B cell (primary cell): ENCODE data around the gene WDR87. TPM values are rescaled to one million over a fixed set of nuclear protein-coding genes. Genes with fewer than 3 reads are reported as not detected.

Experiments used
- ATAC-seq: fragments of 200-7000 bp; cut with Tn5 transposase; one replicate; pipeline ENCODE4 v1.10.0; 2021; ENCODE audit warnings: low read depth, mild to moderate bottlenecking, moderate number of reproducible peaks, moderate library complexity
- CTCF ChIA-PET: fragments of 350-600 bp; sonication (Branson Sonifier 250); formaldehyde crosslinking; loops from one replicate; lab custom pipeline; 2021; ENCODE audit warnings: antibody characterized with exemption, inconsistent platforms; lab: Charles Lee
- POLR2A ChIA-PET: fragments of 350-600 bp; sonication (Branson Sonifier 250); formaldehyde crosslinking; loops from one replicate; lab custom pipeline; 2021; ENCODE audit warnings: antibody characterized with exemption; lab: Charles Lee
- DNase-seq: peaks from one replicate; pipeline ENCODE4 v3.0.0; 2013
- H2AFZ ChIP-seq: 2 replicates; pipeline ENCODE4 v1.6.1; 2012; ENCODE audit warnings: mild to moderate bottlenecking, low read depth, low read length; ENCODE audit not compliant: insufficient read depth, poor library complexity, severe bottlenecking
- H3K27ac ChIP-seq, 2 donors: 1 replicate in 1 of 2; 2 replicates in 1 of 2; pipeline ENCODE4 v1.5.1; 2012 to 2013; ENCODE audit warnings: low read length in 2 of 2, mild to moderate bottlenecking in 2 of 2, moderate library complexity in 1 of 2
- H3K27me3 ChIP-seq, 4 experiments: fragments of 200-600 bp in 1 of 4; sonication (generic) in 1 of 4; replicated peaks in 1 of 4; 1 replicate in 2 of 4; 2 replicates in 2 of 4; pipeline versions ENCODE4 v1.6.1 to v1.7.0; 2013 to 2016; ENCODE audit warnings: low read length in 3 of 4, mild to moderate bottlenecking in 2 of 4, mixed read lengths in 1 of 4, moderate library complexity in 1 of 4; ENCODE audit not compliant: insufficient read depth in 4 of 4, control insufficient read depth in 3 of 4; ENCODE audit errors: control extremely low read depth in 1 of 4
- H3K36me3 ChIP-seq, 2 experiments: replicated peaks in 1 of 2; 1 replicate in 1 of 2; 2 replicates in 1 of 2; pipeline versions ENCODE4 v1.6.1 to v1.7.1; 2013; ENCODE audit warnings: low read length in 1 of 2; ENCODE audit not compliant: insufficient read depth in 2 of 2, control insufficient read depth in 1 of 2; ENCODE audit errors: control extremely low read depth in 1 of 2, extremely low read depth in 1 of 2
- H3K4me1 ChIP-seq, 2 donors: fragments of 200-600 bp in 1 of 2; sonication (generic) in 1 of 2; 1 replicate in 1 of 2; 2 replicates in 1 of 2; pipeline versions ENCODE4 v1.5.1 to v1.6.1; 2013 to 2017; ENCODE audit warnings: low read length in 2 of 2; ENCODE audit not compliant: control insufficient read depth in 2 of 2, insufficient read depth in 2 of 2
- H3K4me2 ChIP-seq: replicated peaks from 2 replicates; pipeline ENCODE3; 2012; ENCODE audit warnings: mild to moderate bottlenecking, low read depth, low read length; ENCODE audit not compliant: poor library complexity, severe bottlenecking
- H3K4me3 ChIP-seq, 5 experiments: fragments of 200-600 bp in 1 of 5; sonication (generic) in 1 of 5; 1 replicate in 3 of 5; 2 replicates in 2 of 5; pipeline versions ENCODE4 v1.5.1 to v1.7.0; 2011 to 2016; ENCODE audit warnings: low read length in 4 of 5, mild to moderate bottlenecking in 4 of 5, low read depth in 2 of 5, control low read depth in 1 of 5, moderate library complexity in 1 of 5; ENCODE audit not compliant: insufficient read depth in 1 of 5; ENCODE audit errors: control extremely low read depth in 1 of 5, extremely low read depth in 1 of 5
- H3K79me2 ChIP-seq: fragments of 200-600 bp; sonication (generic); one replicate; pipeline ENCODE4 v1.6.0; 2016; ENCODE audit warnings: low read length; ENCODE audit not compliant: control insufficient read depth, insufficient read depth
- H3K9ac ChIP-seq: fragments of 200-600 bp; sonication (generic); 2 replicates; pipeline ENCODE4 v1.6.1; 2017; ENCODE audit warnings: mild to moderate bottlenecking, low read length, moderate library complexity
- H3K9me3 ChIP-seq, 3 donors: one replicate each; pipeline versions ENCODE4 v1.6.1 to v1.7.1; 2013; ENCODE audit warnings: low read length in 2 of 3; ENCODE audit not compliant: control insufficient read depth in 2 of 3, insufficient read depth in 1 of 3; ENCODE audit errors: control extremely low read depth in 1 of 3
- H4K20me1 ChIP-seq: 2 replicates; pipeline ENCODE4 v1.6.0; 2012; ENCODE audit warnings: mild to moderate bottlenecking, low read length; ENCODE audit not compliant: insufficient read depth, control insufficient read depth, poor library complexity, severe bottlenecking
- H3K27ac Mint-ChIP-seq: one replicate; pipeline ENCODE4 v1.8.0; 2021; ENCODE audit warnings: mixed read lengths
- H3K27me3 Mint-ChIP-seq: one replicate; pipeline ENCODE4 v1.8.0; 2021; ENCODE audit warnings: mixed read lengths
- H3K4me1 Mint-ChIP-seq: one replicate; pipeline ENCODE4 v1.8.0; 2021; ENCODE audit warnings: mixed read lengths
- H3K4me3 Mint-ChIP-seq: one replicate; pipeline ENCODE4 v1.8.0; 2021; ENCODE audit warnings: mixed read lengths
- H3K9me3 Mint-ChIP-seq: one replicate; pipeline ENCODE4 v1.8.0; 2022; ENCODE audit warnings: mixed read lengths; ENCODE audit not compliant: insufficient read depth
- CTCF ChIP-seq: fragments of 200-600 bp; IDR thresholded peaks from one replicate; pipeline ENCODE4 v1.8.0; 2022; ENCODE audit warnings: antibody characterized with exemption, mild to moderate bottlenecking
- EZH2 ChIP-seq: IDR thresholded peaks from 2 replicates; pipeline ENCODE4 v1.6.1; 2012; ENCODE audit warnings: borderline replicate concordance, low read depth, mild to moderate bottlenecking, moderate library complexity, low read length; ENCODE audit not compliant: insufficient read depth, poor library complexity, severe bottlenecking
- WGBS: methylation state at CpG from one replicate; pipeline ENCODE4 v1.1.5; 2013; ENCODE audit warnings: missing lambda C conversion rate; ENCODE audit not compliant: insufficient coverage; 5-methylcytosine and 5-hydroxymethylcytosine counted together
- intact Hi-C: fragments of 100-400 bp; cut with micrococcal nuclease; formaldehyde crosslinking; loops from one replicate; pipeline ENCODE4 v1.10.0; 2022
- polyA plus RNA-seq: library from polyadenylated mRNA; depleted of rRNA; stranded (reverse); fragments of >200 nt; gene quantifications from 2 replicates; pipeline ENCODE4 v1.2.3, GENCODE V29; 2012
- total RNA-seq, 2 donors: library from RNA; stranded (reverse); fragments of 120-200 nt in 1 of 2; gene quantifications; 1 replicate in 1 of 2; 2 replicates in 1 of 2; pipeline versions ENCODE4 v1.2.3 to v1.2.4, GENCODE V29; 2013 to 2022

Gene WDR87
- total and polyA plus RNA-seq, 2 donors (not counting 1 experiment from before 2014, with no cell fraction given): not detected

GRCh38 chr19:37932985-37933936 lies 26.9 kb upstream of the WDR87 start:
- ChIA-PET POLR2A (interaction anchor here (0.6 to 2.1 kb wide), 9 partner anchors 12 to 428 kb away, joined by 3 to 11 read pairs (median 4); partner anchors contain the start of gene WDR87), CTCF (interaction anchor here (0.6 to 4.1 kb wide), 9 partner anchors 11 to 202 kb away, joined by 3 to 28 read pairs (median 4); partner anchors contain the start of genes SIPA1L3 and WDR87)
- Histone ChIP-seq H2AFZ (peak overlapping the region; percentile 67), H3K27me3 (no peaks in the 10 kb centered on the region), H3K9me3 (peaks cover 2 to 9% (median 7%) of the 10 kb centered on the region in 3 donors), H3K4me1 (peaks cover 82 to 91% of the 10 kb centered on the region in 2 donors), H3K36me3 (peaks cover 7 to 30% of the 10 kb centered on the region in 2 experiments), H3K79me2 (peaks cover 97% of the 10 kb centered on the region), H3K4me2 (peak overlapping the region; percentile 75), H3K9ac (peak overlapping the region; percentile 62), H3K4me3 (peak overlapping the region; percentile 25 to 63 (median 55)), H4K20me1 (no peaks in the 10 kb centered on the region), H3K27ac (peak overlapping the region; percentile 78 to 85)
- H3K4me1 Mint-ChIP-seq: peaks cover 88% of the 10 kb centered on the region
- WGBS: 63% methylated on average over 12 of the region's 12 CpGs
- H3K4me3 Mint-ChIP-seq: peak overlapping the region; percentile 85
- TF ChIP-seq EZH2 (no peak), CTCF (no peak)
- H3K9me3 Mint-ChIP-seq: no peaks in the 10 kb centered on the region
- DNase-seq (peak; percentile 20), ATAC-seq (no peak)
- peak overlapping the region; percentile 87 for H3K27ac Mint-ChIP-seq
- intact Hi-C loops: no loop called here
- no peaks in the 10 kb centered on the region for H3K27me3 Mint-ChIP-seq
